DMS153 treated with DMSO at 0.1 percent for 48 hours (cell line): ENCODE data around the gene SERPING1.

Experiments used
- DNase-seq: peaks from one replicate; lab custom pipeline; 2025; ENCODE audit not compliant: unreplicated experiment; lab: John Stamatoyannopoulos, UW

SERPING1 gene

GRCh38 chr11:57597916-57598830 is 688 bp downstream of the SERPING1 start:
- DNase-seq, result no peak

- no peak for DNase-seq
Measured at GRCh38 chr11:57598831-57599155, 1.3 kb downstream of the SERPING1 start.

GRCh38 chr11:57599381-57599780 is 1.9 kb downstream of the SERPING1 start:
- no peak for DNase-seq

GRCh38 chr11:57601297-57601696 is 3.8 kb downstream of the SERPING1 start:
- no peak for DNase-seq

- no peak for DNase-seq
Measured at GRCh38 chr11:57604296-57605027, 7.0 kb downstream of the SERPING1 start.

GRCh38 chr11:57605028-57605420 is 7.5 kb downstream of the SERPING1 start:
- no peak for DNase-seq

- no peak for DNase-seq
Measured at GRCh38 chr11:57610170-57610569, 12.7 kb downstream of the SERPING1 start.

- no peak for DNase-seq
Measured at GRCh38 chr11:57614234-57614772, 16.8 kb downstream of the SERPING1 start.

GRCh38 chr11:57615308-57615707 is 17.8 kb downstream of the SERPING1 start:
- DNase-seq, result no peak

GRCh38 chr11:57616595-57616994 is 19.1 kb downstream of the SERPING1 start:
- no peak for DNase-seq

- no peak for DNase-seq
Measured at GRCh38 chr11:57618438-57618837, 21.0 kb downstream of the SERPING1 start.

- DNase-seq, result no peak
Measured at GRCh38 chr11:57619331-57619730, 21.8 kb downstream of the SERPING1 start.

GRCh38 chr11:57620467-57620866 is 23.0 kb downstream of the SERPING1 start:
- no peak for DNase-seq

GRCh38 chr11:57622263-57622662 is 24.8 kb downstream of the SERPING1 start:
- no peak for DNase-seq

- no peak for DNase-seq
Measured at GRCh38 chr11:57624864-57625263, 27.4 kb downstream of the SERPING1 start.

GRCh38 chr11:57626895-57627294 is 29.4 kb downstream of the SERPING1 start:
- no peak for DNase-seq

GRCh38 chr11:57630171-57630570 is 32.7 kb downstream of the SERPING1 start:
- no peak for DNase-seq

- DNase-seq, result no peak
Measured at GRCh38 chr11:57632116-57632515, 34.6 kb downstream of the SERPING1 start.

- no peak for DNase-seq
Measured at GRCh38 chr11:57633394-57634070, 36.0 kb downstream of the SERPING1 start.

- no peak for DNase-seq
Measured at GRCh38 chr11:57634311-57634710, 36.8 kb downstream of the SERPING1 start.

- no peak for DNase-seq
Measured at GRCh38 chr11:57635246-57635645, 37.8 kb downstream of the SERPING1 start.

- no peak for DNase-seq
Measured at GRCh38 chr11:57637626-57638004, 40.1 kb downstream of the SERPING1 start.
